AG20443 (cell line): ENCODE data around the gene MXD1.
"Not testable (repeated sequence)": the region's sequence is repeated elsewhere in the genome, so short reads cannot be mapped to it uniquely, and the experiment has no call there.

ENCODE experiments used
- DNase-seq: peaks from one replicate; pipeline ENCODE4 v3.0.0; 2012; ENCODE audit warnings: low spot score, mixed read lengths

MXD1 gene, protein sequence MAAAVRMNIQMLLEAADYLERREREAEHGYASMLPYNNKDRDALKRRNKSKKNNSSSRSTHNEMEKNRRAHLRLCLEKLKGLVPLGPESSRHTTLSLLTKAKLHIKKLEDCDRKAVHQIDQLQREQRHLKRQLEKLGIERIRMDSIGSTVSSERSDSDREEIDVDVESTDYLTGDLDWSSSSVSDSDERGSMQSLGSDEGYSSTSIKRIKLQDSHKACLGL

DNA sequence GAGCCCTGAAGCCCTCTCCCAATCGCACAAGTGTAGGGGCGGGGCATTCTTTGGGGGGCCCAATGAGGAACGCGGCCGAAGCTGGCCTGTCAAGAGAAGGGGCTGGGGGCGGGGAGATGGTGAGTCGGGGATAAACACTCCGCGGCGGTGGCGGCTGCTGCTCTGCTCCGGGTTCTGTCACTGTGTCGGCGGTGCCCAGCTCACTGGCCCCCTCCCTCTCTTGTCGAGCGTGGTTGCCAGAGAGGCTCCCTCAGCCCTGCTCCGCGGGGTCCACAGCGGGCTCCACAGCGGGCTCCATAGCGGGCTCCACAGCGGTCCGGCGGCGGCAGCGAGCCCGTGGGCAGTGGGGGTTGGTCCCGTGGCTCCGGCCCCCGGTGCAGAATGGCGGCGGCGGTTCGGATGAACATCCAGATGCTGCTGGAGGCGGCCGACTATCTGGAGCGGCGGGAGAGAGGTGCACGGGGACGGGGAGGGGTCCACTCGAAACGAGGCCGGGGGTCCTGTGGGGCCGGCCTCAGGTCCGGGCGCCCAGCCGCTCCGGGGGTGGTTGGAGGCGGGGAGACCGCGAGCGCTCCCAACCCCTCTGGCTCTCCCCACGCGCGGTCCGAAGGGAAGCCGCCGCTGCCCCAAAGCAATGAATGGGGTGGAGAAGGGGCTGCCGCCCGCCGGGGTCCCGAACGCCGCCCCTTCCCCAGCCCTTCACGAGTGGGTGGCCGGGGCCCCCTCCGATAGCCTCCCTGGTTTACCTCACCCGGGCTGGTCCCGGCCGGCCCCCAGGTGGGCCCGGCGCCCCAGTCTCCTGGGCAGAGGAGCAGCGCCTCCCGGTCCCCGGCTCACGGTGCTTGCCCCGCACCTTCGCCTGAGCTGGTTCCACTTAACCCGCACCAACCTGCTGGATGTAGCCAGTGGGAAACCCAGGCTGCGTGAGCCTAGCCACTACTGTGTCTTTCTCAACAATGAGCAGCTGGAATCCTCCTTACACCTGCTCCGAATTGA, at the start of gene MXD1:
TSS of gene MXD1 (plus strand) at position 160 of the 996 bp plus-strand sequence. CDS start at position 382, 222 bp downstream.
- peak; percentile 17 for DNase-seq

DNA sequence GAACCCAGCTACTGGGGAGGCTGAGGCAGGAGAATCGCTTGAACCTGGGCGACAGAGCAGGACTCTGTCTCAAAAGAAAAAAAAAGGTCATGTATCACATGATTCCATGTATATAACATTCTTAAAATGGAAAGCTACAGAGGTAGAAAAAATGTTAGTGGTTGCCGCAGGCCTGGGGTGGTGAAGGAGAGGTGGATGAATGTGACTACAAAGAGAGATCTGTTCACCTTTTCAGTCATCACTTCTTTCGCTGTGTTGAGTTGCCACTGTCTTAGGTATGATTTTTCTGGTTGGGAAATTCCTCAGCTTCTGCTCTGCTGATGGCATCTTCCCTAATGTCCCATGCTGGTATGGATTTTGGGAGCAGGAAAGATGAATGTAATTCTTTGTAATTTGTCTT, 26.5 kb upstream of the MXD1 start:
- DNase-seq: no peak

DNA sequence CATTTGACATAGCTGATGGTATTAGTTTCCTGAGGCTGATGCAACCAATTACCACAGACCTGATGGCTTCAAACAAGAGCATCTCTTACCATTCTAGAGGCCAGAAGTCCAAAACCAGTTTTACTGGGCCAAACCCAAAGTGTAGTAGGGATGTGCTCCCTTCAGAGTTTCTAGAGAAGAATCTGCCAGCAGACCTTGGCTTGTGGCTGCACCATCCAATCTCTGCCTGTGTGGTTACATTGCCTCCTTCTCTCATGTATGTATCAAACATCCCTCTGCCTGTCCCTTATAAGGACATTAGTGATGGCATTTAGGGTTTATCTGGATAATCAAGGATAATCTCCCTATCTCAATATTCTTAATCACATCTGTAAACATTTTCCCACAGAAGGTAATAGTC, 25.6 kb upstream of the MXD1 start:
- DNase-seq: no peak

DNA sequence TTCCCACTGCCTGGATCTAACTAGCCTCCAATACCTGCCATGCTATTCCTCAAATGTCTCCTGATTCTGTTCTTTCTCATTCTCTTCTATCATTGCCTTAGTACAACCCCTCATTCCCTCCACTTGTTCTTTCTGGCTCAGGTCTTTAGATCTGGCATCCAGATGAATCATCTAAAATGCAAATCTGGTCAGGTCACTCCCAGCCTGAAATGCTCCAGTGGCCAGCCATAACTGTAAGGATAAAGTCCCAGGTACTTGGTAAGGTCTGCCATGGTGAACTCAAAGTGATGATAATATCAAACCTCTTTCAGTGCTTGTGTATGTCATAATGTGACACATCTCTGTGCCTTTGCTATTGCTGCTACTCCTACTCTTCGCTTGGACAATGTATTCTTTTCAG, 24.0 kb upstream of the MXD1 start:
- no peak for DNase-seq

DNA sequence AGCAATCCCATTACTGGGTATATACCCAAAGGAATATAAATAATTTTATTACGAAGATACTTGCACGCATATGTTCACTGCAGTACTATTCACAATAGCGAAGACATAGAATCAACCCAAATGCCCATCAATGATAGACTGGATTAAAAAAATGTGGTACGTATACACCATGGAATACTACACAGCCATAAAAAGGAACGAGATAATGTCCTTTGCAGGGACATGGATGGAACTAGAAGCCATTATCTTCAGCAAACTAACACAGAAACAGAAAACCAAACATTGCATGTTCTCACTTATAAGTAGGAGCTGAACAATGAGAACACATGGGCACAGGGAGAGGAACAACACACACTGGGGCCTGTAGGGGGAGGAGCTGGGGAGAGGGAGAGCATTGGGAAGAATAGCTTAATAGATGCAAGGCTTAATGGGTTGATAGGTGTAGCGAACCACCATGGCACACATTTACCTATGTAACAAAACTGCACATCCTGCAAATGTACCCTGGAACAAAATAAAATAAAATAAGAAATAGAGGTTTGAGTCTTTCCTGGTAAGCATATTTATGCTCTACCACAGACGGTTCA, 22.0 kb upstream of the MXD1 start:
- not testable (repeated sequence) for DNase-seq

DNA sequence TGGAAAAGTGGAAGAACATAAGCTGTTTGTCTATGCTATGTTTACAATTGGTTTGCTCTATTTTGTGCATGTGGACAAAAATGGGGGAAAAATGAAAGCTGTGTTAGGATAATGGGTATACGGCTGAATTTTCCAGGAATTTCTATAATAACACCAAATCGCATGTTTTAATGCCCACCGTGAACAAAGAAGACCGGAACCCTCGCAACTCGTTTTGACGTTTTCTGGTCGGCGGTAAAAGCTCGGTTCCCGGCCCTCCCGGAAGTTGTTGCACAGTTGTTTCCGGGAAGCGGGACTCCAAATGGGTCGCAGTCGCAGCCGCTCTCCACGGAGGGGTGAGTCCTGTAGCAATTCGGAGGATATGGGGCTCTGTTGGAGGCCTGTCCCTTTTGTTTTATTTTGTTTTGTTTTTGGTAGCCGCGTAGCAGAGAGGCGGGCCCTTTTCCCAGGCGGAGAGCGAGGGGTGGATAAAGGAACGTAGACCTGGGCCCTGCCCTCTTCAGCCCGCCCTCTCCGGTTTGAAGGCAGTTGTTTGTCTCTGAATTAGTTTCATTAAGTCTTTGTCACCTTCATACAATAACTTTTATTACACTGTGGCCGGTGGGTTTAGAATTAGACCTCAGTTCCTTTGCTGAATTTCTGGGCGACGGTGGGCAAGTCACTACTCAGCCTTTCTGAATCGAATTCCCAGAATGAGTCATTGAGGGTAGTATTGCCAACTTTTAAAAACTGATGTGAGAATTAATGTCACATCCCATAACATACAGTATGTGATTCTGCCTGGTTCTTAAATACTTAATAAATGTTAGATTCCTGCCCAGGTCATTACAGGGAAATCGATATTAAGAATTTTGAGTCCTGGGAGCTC, 21.0 kb upstream of the MXD1 start, which contains the start of gene SNRNP27:
TSS of gene SNRNP27 (plus strand) at position 273 of the 868 bp plus-strand sequence. CDS start at position 302, 29 bp downstream.
- DNase-seq: peak; percentile 91

DNA sequence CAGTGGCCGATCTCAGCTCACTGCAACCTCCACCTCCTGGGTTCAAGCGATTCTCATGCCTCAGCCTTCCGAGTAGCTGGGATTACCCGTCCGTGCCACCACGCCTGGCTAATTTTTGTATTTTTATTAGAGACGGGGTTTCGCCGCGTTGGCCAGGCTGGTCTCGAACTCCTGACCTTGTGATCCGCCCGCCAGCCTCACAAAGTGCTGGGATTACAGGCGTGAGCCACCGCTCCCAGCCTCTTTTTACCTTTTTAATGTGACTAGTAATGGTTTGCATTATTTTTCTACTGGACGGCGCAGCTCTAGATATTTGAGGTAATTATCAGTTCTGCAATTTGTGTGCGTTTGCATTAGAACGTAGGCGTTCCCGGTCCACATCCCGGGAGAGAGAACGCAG, 20.2 kb upstream of the MXD1 start:
- DNase-seq: not testable (repeated sequence)

DNA sequence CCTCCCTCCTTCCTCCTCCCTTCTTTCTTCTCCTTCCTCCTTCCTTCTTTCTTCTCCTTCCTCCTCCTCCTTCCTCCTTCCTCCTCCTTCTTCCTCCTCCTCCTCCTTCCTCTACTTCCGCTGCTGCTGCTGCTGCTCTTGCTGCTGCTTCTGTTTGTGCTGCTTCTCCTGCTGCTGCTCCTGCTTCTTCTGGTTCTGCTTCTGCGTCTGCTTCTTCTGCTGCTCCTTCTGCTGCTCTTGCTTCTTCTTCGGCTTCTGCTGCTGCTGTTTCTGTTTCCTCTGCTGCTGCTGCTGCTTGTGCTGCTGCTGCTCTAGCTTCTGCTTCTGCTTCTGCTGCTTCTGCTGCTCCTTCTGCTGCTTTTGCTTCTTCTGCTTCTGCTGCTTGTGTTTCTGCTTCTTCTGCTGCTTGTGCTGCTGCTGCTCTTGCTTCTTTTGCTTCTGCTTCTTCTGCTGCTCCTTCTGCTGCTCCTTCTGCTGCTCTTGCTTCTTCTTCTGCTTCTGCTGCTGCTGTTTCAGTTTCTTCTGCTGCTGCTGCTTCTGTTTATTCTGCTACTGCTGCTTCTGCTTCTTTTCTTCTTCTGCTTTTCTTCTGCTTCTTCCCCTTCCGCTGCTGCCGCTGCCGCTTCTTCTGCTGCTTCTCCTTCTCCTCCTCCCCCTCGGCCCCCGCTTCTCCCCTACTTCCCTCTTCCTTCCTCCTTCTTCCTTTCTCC, 12.5 kb upstream of the MXD1 start:
- DNase-seq: no peak

DNA sequence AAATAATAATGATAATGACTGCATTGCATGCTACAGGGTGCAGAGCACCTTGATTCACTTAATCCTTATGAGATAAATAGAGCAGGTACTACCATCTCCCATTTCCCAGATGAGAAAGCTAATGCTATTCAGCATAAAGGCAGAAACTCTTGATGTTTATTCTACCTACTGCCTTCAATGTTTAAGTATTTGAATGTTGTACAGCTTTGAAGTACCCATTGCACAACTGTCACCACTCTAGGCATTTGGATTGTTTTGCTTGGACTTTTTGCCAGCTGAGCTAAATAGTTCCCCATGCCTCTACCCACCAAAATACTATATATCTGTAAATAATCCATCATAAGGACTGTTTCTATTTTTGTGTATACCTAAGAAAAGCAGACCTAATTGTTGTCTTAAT, 7.7 kb upstream of the MXD1 start:
- no peak for DNase-seq

DNA sequence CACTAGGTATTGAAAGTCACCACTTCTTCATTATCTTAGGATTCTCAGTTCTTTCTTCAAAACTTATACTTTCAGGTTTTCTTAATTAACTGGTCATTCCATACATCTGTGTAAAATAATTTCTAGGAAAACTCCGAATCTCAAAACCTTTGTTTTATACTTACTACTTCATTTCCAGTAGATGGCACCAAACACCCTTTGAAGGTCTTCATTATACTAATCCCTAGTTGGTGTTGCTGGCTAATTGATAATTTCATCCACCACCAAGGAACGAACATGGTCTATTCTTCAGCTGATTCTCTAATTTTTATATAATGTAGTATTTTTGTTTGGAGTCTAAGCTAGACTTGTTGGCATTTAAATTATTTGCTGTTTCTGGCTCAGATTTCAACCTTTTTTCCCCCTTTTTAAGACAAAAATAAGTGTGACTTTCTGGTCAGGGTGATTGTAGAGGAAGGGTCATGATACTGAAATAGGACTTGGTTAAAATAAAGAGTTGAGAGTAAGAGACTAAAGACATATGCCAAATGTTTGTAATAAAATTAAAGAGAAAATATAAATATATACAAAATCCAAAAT, 2.8 kb upstream of the MXD1 start:
- no peak for DNase-seq

DNA sequence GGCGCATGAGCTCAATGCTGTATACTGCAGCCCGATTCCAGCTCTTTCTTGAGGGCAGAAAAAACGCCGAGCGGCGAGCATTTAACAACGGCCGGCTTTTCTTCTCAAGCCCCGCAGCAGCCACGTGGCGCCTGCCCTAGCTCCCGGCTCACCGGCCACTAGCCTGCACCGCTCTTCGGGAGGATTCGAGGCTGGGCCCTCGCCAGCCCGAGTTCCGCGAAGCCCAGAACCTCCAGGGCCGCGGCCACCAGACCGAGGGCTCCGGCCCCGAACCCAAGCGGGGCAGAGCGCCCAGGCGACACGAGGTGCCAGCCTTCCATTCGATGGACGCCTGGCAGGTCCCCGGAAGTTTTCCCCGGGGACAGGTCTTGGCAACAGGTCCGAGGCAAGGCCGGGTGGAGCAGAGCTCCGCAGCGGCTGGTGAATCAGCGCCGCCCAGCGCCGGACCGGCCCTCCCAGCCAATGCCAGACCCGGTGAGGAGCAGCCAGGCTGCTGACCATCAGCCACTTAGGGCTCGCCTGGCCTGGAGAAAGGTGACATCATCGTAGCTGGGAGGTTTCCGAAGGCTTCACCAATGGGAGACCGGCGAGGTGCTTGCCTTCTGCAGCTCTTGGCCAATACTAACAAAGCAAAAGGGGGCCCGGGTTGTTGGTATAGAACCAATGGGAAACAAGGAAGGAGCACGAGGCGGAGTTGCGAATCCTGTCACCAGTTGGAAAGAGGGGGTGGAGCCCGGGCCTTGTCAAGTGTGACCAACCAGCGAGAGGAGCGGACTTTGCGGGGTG, 552 bp upstream of the MXD1 start:
- DNase-seq: peak; percentile 97

DNA sequence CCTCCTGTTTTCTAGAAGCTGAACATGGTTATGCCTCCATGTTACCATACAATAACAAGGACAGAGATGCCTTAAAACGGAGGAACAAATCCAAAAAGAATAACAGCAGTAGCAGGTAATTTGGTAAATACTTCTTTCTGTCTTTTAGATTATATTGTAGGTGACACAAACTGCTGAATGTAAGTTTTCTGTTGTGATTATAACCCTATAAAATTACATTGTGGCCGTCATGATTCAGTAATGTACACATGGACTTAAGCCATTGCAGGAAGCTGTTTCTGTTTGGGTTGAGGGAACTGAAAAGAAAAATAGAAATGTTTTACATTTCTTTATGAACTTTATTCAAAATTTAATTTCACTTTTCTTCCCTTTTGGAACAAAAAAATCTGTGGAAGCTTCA, 1.2 kb downstream of the MXD1 start:
- no peak for DNase-seq

DNA sequence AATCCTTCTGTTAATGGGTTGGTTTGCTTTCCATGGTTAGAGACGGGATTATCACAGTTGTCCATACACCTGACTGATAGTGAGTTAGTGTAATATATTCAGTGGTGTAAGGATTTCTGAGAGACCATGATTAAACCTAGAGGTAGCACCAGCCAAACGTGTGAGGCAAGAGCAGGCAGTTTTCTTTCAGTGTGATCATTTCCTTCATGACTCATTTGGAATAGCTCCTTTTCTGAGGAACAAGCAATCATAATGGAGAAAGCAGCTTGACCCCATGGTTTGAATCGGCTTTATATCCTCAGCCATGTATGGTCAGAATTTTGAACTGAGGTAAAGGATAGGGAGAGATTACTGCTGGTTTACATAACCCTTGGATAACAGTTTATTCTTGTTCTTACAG, 2.9 kb downstream of the MXD1 start:
- DNase-seq: peak; percentile 73

DNA sequence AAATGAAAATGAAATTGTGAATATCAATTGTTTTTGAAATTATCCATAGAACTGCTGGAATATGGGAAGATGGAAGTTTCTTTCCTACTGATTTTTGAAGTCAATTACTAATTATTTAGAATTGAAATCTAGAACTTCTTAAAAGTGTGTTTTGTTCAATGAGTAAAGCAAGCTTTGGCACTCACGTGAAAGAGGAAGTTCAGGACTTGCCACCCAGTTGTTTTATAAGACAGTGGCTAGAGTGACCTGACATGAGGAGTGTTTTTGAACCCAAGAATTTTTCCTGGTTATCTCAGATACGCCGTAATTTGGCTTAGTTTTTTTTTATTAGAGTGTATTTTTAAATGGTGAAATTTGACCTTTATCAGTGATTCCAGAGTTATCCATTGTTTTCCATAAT, 3.5 kb downstream of the MXD1 start:
- no peak for DNase-seq

DNA sequence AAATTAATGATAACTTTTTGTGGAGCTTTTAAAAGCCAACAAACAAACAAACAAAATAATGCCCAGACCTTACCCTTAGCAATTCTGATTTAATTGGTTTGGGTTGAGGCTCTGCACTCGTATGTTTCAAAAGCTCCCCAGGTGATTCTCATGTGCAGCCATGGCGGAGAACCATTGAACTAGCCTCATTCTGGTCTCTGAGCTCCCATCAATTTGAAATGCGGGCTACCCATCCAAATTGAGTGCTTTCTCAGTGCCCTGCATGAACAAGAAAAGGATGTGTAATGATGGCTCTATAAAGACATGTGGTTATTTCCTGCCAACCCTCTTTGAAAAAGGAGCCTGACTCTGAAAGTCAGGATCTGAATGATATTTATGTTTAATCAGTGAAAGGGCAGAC, 8.2 kb downstream of the MXD1 start:
- no peak for DNase-seq

DNA sequence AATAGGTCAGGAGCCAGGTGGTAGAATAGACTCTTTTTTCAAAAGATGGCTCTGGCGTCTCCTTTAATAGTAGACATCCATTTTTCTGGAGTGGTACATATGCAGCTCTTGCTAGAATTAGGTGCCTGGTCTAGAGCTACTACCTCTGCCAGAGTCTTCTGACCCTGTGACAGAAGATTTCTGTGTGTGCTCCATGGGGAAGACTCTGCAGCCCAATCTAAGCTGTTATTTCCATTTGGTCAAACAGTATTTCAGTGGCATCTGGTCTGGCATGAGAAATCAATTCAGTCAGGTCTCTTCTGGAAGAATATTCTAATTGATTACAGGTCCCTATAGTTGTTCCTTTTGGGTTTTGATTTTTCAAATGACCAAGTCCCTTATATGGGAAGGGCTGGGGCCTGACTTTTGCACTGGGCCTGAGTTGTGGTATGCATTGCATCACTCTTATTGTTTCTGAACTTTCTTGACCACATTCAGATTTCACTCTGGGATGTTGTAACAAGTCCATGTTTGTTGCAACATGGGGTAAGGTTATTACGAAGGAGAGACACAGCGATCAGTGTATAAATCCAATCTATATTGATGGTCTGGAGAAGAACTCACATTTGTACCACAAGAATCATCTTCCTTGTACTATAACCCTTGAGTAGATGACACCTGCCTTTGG, 12.1 kb downstream of the MXD1 start:
- DNase-seq: peak; percentile 34

DNA sequence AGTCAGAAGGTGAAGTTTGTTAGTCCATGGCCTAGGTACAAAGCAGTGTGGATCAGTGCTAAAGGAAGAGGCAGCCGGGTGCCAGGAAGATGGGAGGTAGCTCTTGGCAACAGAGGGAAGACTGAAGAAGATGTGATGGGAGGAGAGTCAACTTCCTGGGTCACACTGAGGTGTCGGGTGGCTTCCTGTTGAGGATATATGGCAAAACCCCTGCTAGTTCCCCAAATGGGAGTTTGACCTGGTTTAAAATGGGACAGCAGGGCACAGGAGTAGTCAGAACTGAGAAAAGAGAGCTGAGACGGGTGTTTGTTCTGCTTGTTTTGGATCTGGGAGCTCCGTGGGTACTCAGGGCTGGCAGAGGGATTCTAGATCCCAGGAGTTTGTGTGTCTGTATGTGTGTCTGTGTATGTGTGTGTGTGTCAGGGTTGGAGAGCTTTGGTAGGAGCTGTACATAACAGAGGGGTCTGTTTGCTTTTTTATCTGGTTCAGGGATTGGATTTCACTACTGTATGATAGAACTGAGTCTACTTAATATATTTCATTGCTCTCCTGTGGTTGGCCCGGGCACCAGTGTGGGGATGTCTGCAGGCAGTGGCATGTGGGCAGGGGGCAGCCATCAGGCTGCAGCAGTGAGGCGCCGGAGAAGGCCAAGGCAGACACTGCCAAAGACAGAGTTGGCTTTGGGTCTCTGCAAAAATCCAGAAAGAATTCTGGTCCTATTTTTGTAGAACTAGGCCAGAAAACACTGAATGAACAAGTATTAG, 17.1 kb downstream of the MXD1 start:
- no peak for DNase-seq

DNA sequence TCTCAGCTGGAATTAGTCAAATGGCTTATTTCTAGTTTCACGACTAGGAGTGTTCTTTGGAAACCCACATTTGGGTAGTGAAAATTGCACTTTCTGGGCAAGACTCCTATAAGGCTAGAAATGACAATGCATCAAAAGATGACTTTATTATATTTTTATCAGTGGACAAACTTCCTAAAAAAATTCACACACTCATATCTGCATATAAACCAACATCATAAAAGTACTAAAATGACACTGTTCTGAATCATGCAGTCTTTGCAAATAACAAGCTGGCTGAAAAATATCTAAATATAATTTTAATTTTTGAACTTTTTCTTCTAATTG, 17.6 kb downstream of the MXD1 start:
- no peak for DNase-seq
